Endothelial cell of umbilical vein (primary cell): Measurements from ENCODE around the gene RNASE7. TPM values are rescaled to one million over a fixed set of nuclear protein-coding genes. Genes with fewer than 3 reads are reported as not detected.

Experiments used
- BruUV-seq: library from RNA; stranded (reverse); fragments of 400-500 nt; replicated peaks from 2 replicates; lab custom pipeline; 2021; lab: Mats Ljungman, UMichigan
- CTCF ChIA-PET: fragments of 300-600, 350-600 bp; sonication (Branson Sonifier 250); formaldehyde crosslinking; loops from one replicate; lab custom pipeline; 2021; ENCODE audit warnings: antibody characterized with exemption, inconsistent platforms; lab: Charles Lee
- POLR2A ChIA-PET: fragments of 300-600, 350-600 bp; sonication (Branson Sonifier 250); formaldehyde crosslinking; loops from one replicate; lab custom pipeline; 2021; ENCODE audit warnings: antibody characterized with exemption, inconsistent platforms; lab: Charles Lee
- DNase-seq: peaks from one replicate; pipeline ENCODE4 v3.0.0-alpha.2; 2011; ENCODE audit warnings: low read depth, low spot score
- FAIRE-seq: peaks from 2 replicates; lab custom pipeline; 2011; peaks lifted over from hg19 to GRCh38; lab: Jason Lieb, UNC
- H2AFZ ChIP-seq: 2 replicates; pipeline ENCODE4 v1.6.0; 2012; ENCODE audit warnings: low read depth, low read length, control low read depth, inconsistent platforms
- H3K27ac ChIP-seq: 2 replicates; pipeline ENCODE4 v1.5.1; 2011; ENCODE audit warnings: low read depth, mild to moderate bottlenecking, control low read depth, low read length, moderate library complexity; ENCODE audit not compliant: insufficient read depth
- H3K27me3 ChIP-seq, 2 experiments: 2 replicates each; pipeline versions ENCODE4 v1.6.0 to v1.6.1; 2011; ENCODE audit warnings: low read length in 2 of 2, mixed read lengths in 1 of 2; ENCODE audit not compliant: control insufficient read depth in 2 of 2, insufficient read depth in 2 of 2
- H3K36me3 ChIP-seq, 2 experiments: 2 replicates in 1 of 2; 3 replicates in 1 of 2; pipeline ENCODE4 v1.5.1; 2011; ENCODE audit warnings: low read length in 2 of 2, mild to moderate bottlenecking in 1 of 2, moderate library complexity in 1 of 2; ENCODE audit not compliant: control insufficient read depth in 2 of 2, insufficient read depth in 2 of 2; ENCODE audit errors: extremely low read depth in 1 of 2
- H3K4me1 ChIP-seq: 3 replicates; pipeline ENCODE4 v1.5.1; 2011; ENCODE audit warnings: mild to moderate bottlenecking, low read length; ENCODE audit not compliant: control insufficient read depth, insufficient read depth; ENCODE audit errors: extremely low read depth
- H3K4me2 ChIP-seq: 2 replicates; pipeline ENCODE4 v1.6.1; 2011; ENCODE audit warnings: low read length, control low read depth, mixed read lengths; ENCODE audit not compliant: insufficient read depth
- H3K4me3 ChIP-seq, 3 experiments: fragments of 200-600 bp in 1 of 3; sonication (generic), shearing (Covaris generic) in 1 of 3; replicated peaks in 1 of 3; 2 replicates each; pipeline ENCODE4 v1.5.1; 2011 to 2016; ENCODE audit warnings: control low read depth in 3 of 3, low read length in 3 of 3, mild to moderate bottlenecking in 2 of 3, inconsistent platforms in 1 of 3, low read depth in 1 of 3, moderate library complexity in 1 of 3; ENCODE audit not compliant: insufficient read depth in 1 of 3
- H3K79me2 ChIP-seq: 2 replicates; pipeline ENCODE4 v1.6.0; 2012; ENCODE audit warnings: low read length, inconsistent platforms; ENCODE audit not compliant: control insufficient read depth, insufficient read depth
- H3K9ac ChIP-seq: replicated peaks from 2 replicates; pipeline ENCODE3; 2011; ENCODE audit warnings: low read length, control low read depth; ENCODE audit not compliant: insufficient read depth; ENCODE audit errors: extremely low read depth
- H3K9me1 ChIP-seq: replicated peaks from 3 replicates; pipeline ENCODE4 v1.6.0; 2011; ENCODE audit warnings: mild to moderate bottlenecking, low read length; ENCODE audit not compliant: control insufficient read depth, insufficient read depth; ENCODE audit errors: extremely low read depth
- H3K9me3 ChIP-seq: replicated peaks from 2 replicates; pipeline ENCODE4 v1.5.1; 2012; ENCODE audit warnings: low read length, inconsistent platforms; ENCODE audit not compliant: control insufficient read depth, insufficient read depth
- H4K20me1 ChIP-seq: replicated peaks from 2 replicates; pipeline ENCODE3; 2011; ENCODE audit warnings: mild to moderate bottlenecking, low read length; ENCODE audit not compliant: control insufficient read depth, insufficient read depth; ENCODE audit errors: extremely low read depth
- CTCF ChIP-seq, 2 donors: IDR thresholded peaks; 1 replicate in 1 of 2; 2 replicates in 1 of 2; pipeline ENCODE4 v1.5.1; 2011; ENCODE audit warnings: low read length in 2 of 2, mild to moderate bottlenecking in 2 of 2, moderate library complexity in 2 of 2, control low read depth in 1 of 2, inconsistent platforms in 1 of 2, low read depth in 1 of 2; ENCODE audit not compliant: insufficient read depth in 1 of 2; ENCODE audit errors: extremely low read depth in 1 of 2
- EZH2 ChIP-seq: IDR thresholded peaks from 2 replicates; pipeline ENCODE4 v1.6.1; 2012; ENCODE audit warnings: borderline replicate concordance, low read depth, mild to moderate bottlenecking, moderate library complexity, low read length, inconsistent platforms; ENCODE audit not compliant: severe bottlenecking
- FOS ChIP-seq: IDR thresholded peaks from 2 replicates; pipeline ENCODE4 v1.6.1; 2011; ENCODE audit warnings: mild to moderate bottlenecking, low read length, moderate library complexity, borderline replicate concordance; ENCODE audit not compliant: insufficient read depth
- GATA2 ChIP-seq: IDR thresholded peaks from 2 replicates; pipeline ENCODE4 v1.7.0; 2011; ENCODE audit warnings: low read depth, mild to moderate bottlenecking, moderate library complexity, mixed read lengths, low read length; ENCODE audit not compliant: insufficient read length, insufficient read depth
- JUN ChIP-seq: IDR thresholded peaks from 2 replicates; pipeline ENCODE4 v1.6.1; 2011; ENCODE audit warnings: borderline replicate concordance, low read depth; ENCODE audit not compliant: insufficient read length, insufficient read depth
- MYC ChIP-seq: IDR thresholded peaks from one replicate; pipeline ENCODE4 v1.6.1; 2011; ENCODE audit warnings: mild to moderate bottlenecking, low read depth, low read length
- POLR2A ChIP-seq: IDR thresholded peaks from 2 replicates; pipeline ENCODE4 v1.6.1; 2012; ENCODE audit warnings: low read depth, mild to moderate bottlenecking, control low read depth, low read length
- POLR2AphosphoS5 ChIP-seq: IDR thresholded peaks from 2 replicates; pipeline ENCODE4 v1.6.1; 2012; ENCODE audit warnings: low read depth, mild to moderate bottlenecking, control low read depth, low read length, moderate library complexity; ENCODE audit not compliant: insufficient read depth
- dilution Hi-C: fragments of 300-500 bp; cut with MboI; formaldehyde crosslinking; loops from one replicate; pipeline ENCODE4 v1.15.0; 2019; ENCODE audit warnings: low sequenced_read_pairs; ENCODE audit not compliant: extremely low pct_ligation_motif_present
- intact Hi-C: fragments of 100-400 bp; cut with micrococcal nuclease; formaldehyde crosslinking; loops from one replicate; pipeline ENCODE4 v1.10.0; 2022
- polyA plus RNA-seq, 4 experiments: library from polyadenylated mRNA; depleted of rRNA in 3 of 4; stranded (reverse) in 3 of 4; unstranded in 1 of 4; fragments of >200 nt; gene quantifications; 2 replicates each; pipeline versions ENCODE4 v1.2.1 to v1.2.3, GENCODE V29; 2011 to 2012; ENCODE audit warnings: missing spikeins in 1 of 4
- total RNA-seq: library from RNA; stranded (reverse); gene quantifications from 2 replicates; pipeline ENCODE4 v1.2.3, GENCODE V29; 2021
- TF ChIP-seq, protein P1 (sequence below): IDR thresholded peaks from 2 replicates; pipeline ENCODE4 v1.6.1; 2011; ENCODE audit not compliant: insufficient read depth, insufficient read length

RNASE7 gene
- total and polyA plus RNA-seq, 2 donors (not counting 3 experiments of a cell fraction or from before 2014, with no cell fraction given) = not detected

- no peak for FAIRE-seq
These were observed 12.2 kb upstream of the RNASE7 start, which contains the start of gene TPPP2 for GRCh38 chr14:21029917-21030316. TPPP2 (plus strand) TSS chr14:21030217; CDS start chr14:21030582, 365 bp downstream.

More at GRCh38 chr14:21029917-21030316, 12.2 kb upstream of the RNASE7 start, which contains the start of gene TPPP2:
- H3K4me1 ChIP-seq = no peaks in the 10 kb centered on the region
- H3K9ac ChIP-seq = no peak within 1 kb of the TSS
- CTCF ChIA-PET = interaction anchor here (0.5 to 10.1 kb wide), 3 partner anchors 8 to 22 kb away, joined by 3 to 86 read pairs (median 3); no protein-coding TSS in a partner anchor
- H3K36me3 ChIP-seq = no peaks in the 10 kb centered on the region
- no peak for DNase-seq
- H4K20me1 ChIP-seq = no peaks in the 10 kb centered on the region
- no peaks in the 10 kb centered on the region for H3K9me1 ChIP-seq
- H3K79me2 ChIP-seq = no peaks in the 10 kb centered on the region
- intact Hi-C loops = no loop called here
- H3K9me3 ChIP-seq = no peaks in the 10 kb centered on the region
- POLR2A ChIA-PET = no interaction called here
- no TSS peak for BruUV-seq
- no peak within 1 kb of the TSS for H3K27ac ChIP-seq
- no peak within 1 kb of the TSS for H3K4me2 ChIP-seq
- H2AFZ ChIP-seq = no peak within 1 kb of the TSS
- dilution Hi-C loops = no loop called here
- H3K27me3 ChIP-seq = peaks cover 30 to 34% of the 10 kb centered on the region in 2 experiments
- TF ChIP-seq EZH2 (no peak), FOS (no peak), GATA2 (no peak), POLR2A (no peak), MYC (no peak), POLR2AphosphoS5 (no peak), JUN (no peak), CTCF (IDR thresholded peaks at IDR 0.05; ENCODE audit: extremely low read depth in 1 of 2, insufficient read depth in 1 of 2, low read depth in 1 of 2, low read length in 2 of 2) (no peak)
- TF ChIP-seq, protein P1, sequence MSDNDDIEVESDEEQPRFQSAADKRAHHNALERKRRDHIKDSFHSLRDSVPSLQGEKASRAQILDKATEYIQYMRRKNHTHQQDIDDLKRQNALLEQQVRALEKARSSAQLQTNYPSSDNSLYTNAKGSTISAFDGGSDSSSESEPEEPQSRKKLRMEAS = no peak
- no peak within 1 kb of the TSS for H3K4me3 ChIP-seq
